ENCODE measurements around the gene ZNF302.

The ZNF302 gene

GRCh38 chr19:34686455-34686854 lies 9.0 kb downstream of the ZNF302 start:
- H3K9ac ChIP-seq (ENCODE audit: low read depth in 1 of 2, low read length in 2 of 2), result no peak overlapping the region
- no peaks in the 10 kb centered on the region for H3K4me1 ChIP-seq (ENCODE audit: control insufficient read depth in 2 of 2, insufficient read depth in 2 of 2, low read length in 2 of 2)
- H3K27ac ChIP-seq (ENCODE audit: low read depth in 2 of 2, low read length in 2 of 2), result no peak overlapping the region
- H3K36me3 ChIP-seq (ENCODE audit: control insufficient read depth in 2 of 2, insufficient read depth in 2 of 2, low read length in 2 of 2), result peaks cover 20 to 29% of the 10 kb centered on the region in 2 donors
- H3K27me3 ChIP-seq (ENCODE audit: control insufficient read depth in 2 of 2, insufficient read depth in 2 of 2, low read length in 2 of 2), result no peaks in the 10 kb centered on the region
- H3K9me3 ChIP-seq (ENCODE audit: control insufficient read depth in 2 of 2, low read length in 2 of 2), result peaks cover 22 to 26% of the 10 kb centered on the region in 2 donors
- no peak overlapping the region for H3K4me3 ChIP-seq (ENCODE audit: low read length in 2 of 2)

GRCh38 chr19:34687348-34687747 lies 9.9 kb downstream of the ZNF302 start:
- Histone ChIP-seq H3K27me3 (ENCODE audit: control insufficient read depth in 2 of 2, insufficient read depth in 2 of 2, low read length in 2 of 2) (no peaks in the 10 kb centered on the region), H3K4me1 (ENCODE audit: control insufficient read depth in 2 of 2, insufficient read depth in 2 of 2, low read length in 2 of 2) (no peaks in the 10 kb centered on the region), H3K9me3 (ENCODE audit: control insufficient read depth in 2 of 2, low read length in 2 of 2) (peaks cover 20 to 25% of the 10 kb centered on the region in 2 donors), H3K9ac (ENCODE audit: low read depth in 1 of 2, low read length in 2 of 2) (no peak overlapping the region), H3K4me3 (ENCODE audit: low read length in 2 of 2) (no peak overlapping the region), H3K27ac (ENCODE audit: low read depth in 2 of 2, low read length in 2 of 2) (no peak overlapping the region), H3K36me3 (ENCODE audit: control insufficient read depth in 2 of 2, insufficient read depth in 2 of 2, low read length in 2 of 2) (peaks cover 18 to 23% of the 10 kb centered on the region in 2 donors)

GRCh38 chr19:34688592-34688991 lies 11.1 kb downstream of the ZNF302 start:
- Histone ChIP-seq H3K4me1 (ENCODE audit: control insufficient read depth in 2 of 2, insufficient read depth in 2 of 2, low read length in 2 of 2) (no peaks in the 10 kb centered on the region), H3K36me3 (ENCODE audit: control insufficient read depth in 2 of 2, insufficient read depth in 2 of 2, low read length in 2 of 2) (peaks cover 7 to 12% of the 10 kb centered on the region in 2 donors), H3K9ac (ENCODE audit: low read depth in 1 of 2, low read length in 2 of 2) (no peak overlapping the region), H3K27ac (ENCODE audit: low read depth in 2 of 2, low read length in 2 of 2) (no peak overlapping the region), H3K9me3 (ENCODE audit: control insufficient read depth in 2 of 2, low read length in 2 of 2) (peaks cover 14 to 24% of the 10 kb centered on the region in 2 donors), H3K27me3 (ENCODE audit: control insufficient read depth in 2 of 2, insufficient read depth in 2 of 2, low read length in 2 of 2) (no peaks in the 10 kb centered on the region), H3K4me3 (ENCODE audit: low read length in 2 of 2) (no peak overlapping the region)

- Histone ChIP-seq H3K36me3 (ENCODE audit: control insufficient read depth in 2 of 2, insufficient read depth in 2 of 2, low read length in 2 of 2) (no peaks in the 10 kb centered on the region), H3K9me3 (ENCODE audit: control insufficient read depth in 2 of 2, low read length in 2 of 2) (peaks cover 3 to 13% of the 10 kb centered on the region in 2 donors), H3K4me3 (ENCODE audit: low read length in 2 of 2) (no peak overlapping the region), H3K9ac (ENCODE audit: low read depth in 1 of 2, low read length in 2 of 2) (no peak overlapping the region), H3K27me3 (ENCODE audit: control insufficient read depth in 2 of 2, insufficient read depth in 2 of 2, low read length in 2 of 2) (no peaks in the 10 kb centered on the region), H3K27ac (ENCODE audit: low read depth in 2 of 2, low read length in 2 of 2) (no peak overlapping the region), H3K4me1 (ENCODE audit: control insufficient read depth in 2 of 2, insufficient read depth in 2 of 2, low read length in 2 of 2) (no peaks in the 10 kb centered on the region)
Observed at GRCh38 chr19:34690372-34690771, 12.9 kb downstream of the ZNF302 start.

GRCh38 chr19:34692549-34692948 lies 15.1 kb downstream of the ZNF302 start:
- H3K36me3 ChIP-seq (ENCODE audit: control insufficient read depth in 2 of 2, insufficient read depth in 2 of 2, low read length in 2 of 2), result no peaks in the 10 kb centered on the region
- H3K4me1 ChIP-seq (ENCODE audit: control insufficient read depth in 2 of 2, insufficient read depth in 2 of 2, low read length in 2 of 2), result no peaks in the 10 kb centered on the region
- H3K9me3 ChIP-seq (ENCODE audit: control insufficient read depth in 2 of 2, low read length in 2 of 2), result peaks cover 0 to 3% of the 10 kb centered on the region in 2 donors
- no peak overlapping the region for H3K9ac ChIP-seq (ENCODE audit: low read depth in 1 of 2, low read length in 2 of 2)
- H3K27me3 ChIP-seq (ENCODE audit: control insufficient read depth in 2 of 2, insufficient read depth in 2 of 2, low read length in 2 of 2), result no peaks in the 10 kb centered on the region
- no peak overlapping the region for H3K4me3 ChIP-seq (ENCODE audit: low read length in 2 of 2)
- H3K27ac ChIP-seq (ENCODE audit: low read depth in 2 of 2, low read length in 2 of 2), result no peak overlapping the region

GRCh38 chr19:34707661-34708060 lies 30.2 kb downstream of the ZNF302 start:
- Histone ChIP-seq H3K36me3 (ENCODE audit: control insufficient read depth in 2 of 2, insufficient read depth in 2 of 2, low read length in 2 of 2) (no peaks in the 10 kb centered on the region), H3K4me1 (ENCODE audit: control insufficient read depth in 2 of 2, insufficient read depth in 2 of 2, low read length in 2 of 2) (no peaks in the 10 kb centered on the region), H3K9me3 (ENCODE audit: control insufficient read depth in 2 of 2, low read length in 2 of 2) (peaks cover 0 to 3% of the 10 kb centered on the region in 2 donors), H3K27ac (ENCODE audit: low read depth in 2 of 2, low read length in 2 of 2) (no peak overlapping the region), H3K27me3 (ENCODE audit: control insufficient read depth in 2 of 2, insufficient read depth in 2 of 2, low read length in 2 of 2) (no peaks in the 10 kb centered on the region), H3K9ac (ENCODE audit: low read depth in 1 of 2, low read length in 2 of 2) (no peak overlapping the region), H3K4me3 (ENCODE audit: low read length in 2 of 2) (no peak overlapping the region)

GRCh38 chr19:34711890-34712289 lies 34.4 kb downstream of the ZNF302 start:
- Histone ChIP-seq H3K9me3 (ENCODE audit: control insufficient read depth in 2 of 2, low read length in 2 of 2) (peaks cover 3 to 9% of the 10 kb centered on the region in 2 donors), H3K4me1 (ENCODE audit: control insufficient read depth in 2 of 2, insufficient read depth in 2 of 2, low read length in 2 of 2) (no peaks in the 10 kb centered on the region), H3K36me3 (ENCODE audit: control insufficient read depth in 2 of 2, insufficient read depth in 2 of 2, low read length in 2 of 2) (no peaks in the 10 kb centered on the region), H3K9ac (ENCODE audit: low read depth in 1 of 2, low read length in 2 of 2) (no peak overlapping the region), H3K27ac (ENCODE audit: low read depth in 2 of 2, low read length in 2 of 2) (no peak overlapping the region), H3K27me3 (ENCODE audit: control insufficient read depth in 2 of 2, insufficient read depth in 2 of 2, low read length in 2 of 2) (no peaks in the 10 kb centered on the region), H3K4me3 (ENCODE audit: low read length in 2 of 2) (no peak overlapping the region)

GRCh38 chr19:34712395-34713261 lies 35.1 kb downstream of the ZNF302 start:
- Histone ChIP-seq H3K9me3 (ENCODE audit: control insufficient read depth in 2 of 2, low read length in 2 of 2) (peaks cover 0 to 9% of the 10 kb centered on the region in 2 donors), H3K9ac (ENCODE audit: low read depth in 1 of 2, low read length in 2 of 2) (no peak overlapping the region), H3K4me3 (ENCODE audit: low read length in 2 of 2) (no peak overlapping the region), H3K4me1 (ENCODE audit: control insufficient read depth in 2 of 2, insufficient read depth in 2 of 2, low read length in 2 of 2) (no peaks in the 10 kb centered on the region), H3K27ac (ENCODE audit: low read depth in 2 of 2, low read length in 2 of 2) (no peak overlapping the region), H3K36me3 (ENCODE audit: control insufficient read depth in 2 of 2, insufficient read depth in 2 of 2, low read length in 2 of 2) (no peaks in the 10 kb centered on the region), H3K27me3 (ENCODE audit: control insufficient read depth in 2 of 2, insufficient read depth in 2 of 2, low read length in 2 of 2) (no peaks in the 10 kb centered on the region)

- Histone ChIP-seq H3K27me3 (ENCODE audit: control insufficient read depth in 2 of 2, insufficient read depth in 2 of 2, low read length in 2 of 2) (no peaks in the 10 kb centered on the region), H3K27ac (ENCODE audit: low read depth in 2 of 2, low read length in 2 of 2) (no peak overlapping the region), H3K9ac (ENCODE audit: low read depth in 1 of 2, low read length in 2 of 2) (no peak overlapping the region), H3K9me3 (ENCODE audit: control insufficient read depth in 2 of 2, low read length in 2 of 2) (peaks cover 0 to 9% of the 10 kb centered on the region in 2 donors), H3K36me3 (ENCODE audit: control insufficient read depth in 2 of 2, insufficient read depth in 2 of 2, low read length in 2 of 2) (no peaks in the 10 kb centered on the region), H3K4me1 (ENCODE audit: control insufficient read depth in 2 of 2, insufficient read depth in 2 of 2, low read length in 2 of 2) (no peaks in the 10 kb centered on the region), H3K4me3 (ENCODE audit: low read length in 2 of 2) (no peak overlapping the region)
Observed at GRCh38 chr19:34713262-34713637, 35.8 kb downstream of the ZNF302 start.

GRCh38 chr19:34715357-34715756 lies 37.9 kb downstream of the ZNF302 start:
- Histone ChIP-seq H3K4me1 (ENCODE audit: control insufficient read depth in 2 of 2, insufficient read depth in 2 of 2, low read length in 2 of 2) (no peaks in the 10 kb centered on the region), H3K27ac (ENCODE audit: low read depth in 2 of 2, low read length in 2 of 2) (no peak overlapping the region), H3K27me3 (ENCODE audit: control insufficient read depth in 2 of 2, insufficient read depth in 2 of 2, low read length in 2 of 2) (no peaks in the 10 kb centered on the region), H3K9me3 (ENCODE audit: control insufficient read depth in 2 of 2, low read length in 2 of 2) (peaks cover 0 to 9% of the 10 kb centered on the region in 2 donors), H3K9ac (ENCODE audit: low read depth in 1 of 2, low read length in 2 of 2) (no peak overlapping the region), H3K4me3 (ENCODE audit: low read length in 2 of 2) (no peak overlapping the region), H3K36me3 (ENCODE audit: control insufficient read depth in 2 of 2, insufficient read depth in 2 of 2, low read length in 2 of 2) (no peaks in the 10 kb centered on the region)
